CD4-positive, alpha-beta T cell treated with Interleukin-15 for 4 hours (primary cell): ENCODE measurements around the gene ARHGAP29.
"Not testable (repeated sequence)": the region's sequence is repeated elsewhere in the genome, so short reads cannot be mapped to it uniquely, and the experiment has no call there.

Experiments
- DNase-seq: peaks from one replicate; pipeline ENCODE4 v3.0.0-alpha.2; 2020; ENCODE audit warnings: low spot score

The ARHGAP29 gene

DNA sequence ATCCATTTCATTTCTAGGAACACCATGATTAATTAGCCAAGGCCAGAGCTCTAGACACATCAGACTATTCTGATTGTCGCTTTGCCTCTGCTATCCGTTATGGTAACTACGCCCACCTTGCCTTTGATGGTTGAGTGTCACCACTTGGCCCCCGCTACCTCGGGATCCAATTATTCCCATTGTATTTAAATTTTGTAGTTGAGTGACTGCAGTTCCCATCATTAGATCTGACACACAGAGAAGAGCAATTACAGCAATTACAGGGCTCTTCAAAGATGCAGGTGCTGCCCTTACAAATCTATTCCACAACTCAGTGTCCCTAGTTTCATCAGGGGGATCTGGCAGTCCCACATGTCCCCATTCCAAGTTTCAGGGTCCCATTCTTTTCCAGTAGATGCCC is 71.5 kb downstream of the ARHGAP29 start:
- no peak for DNase-seq

DNA sequence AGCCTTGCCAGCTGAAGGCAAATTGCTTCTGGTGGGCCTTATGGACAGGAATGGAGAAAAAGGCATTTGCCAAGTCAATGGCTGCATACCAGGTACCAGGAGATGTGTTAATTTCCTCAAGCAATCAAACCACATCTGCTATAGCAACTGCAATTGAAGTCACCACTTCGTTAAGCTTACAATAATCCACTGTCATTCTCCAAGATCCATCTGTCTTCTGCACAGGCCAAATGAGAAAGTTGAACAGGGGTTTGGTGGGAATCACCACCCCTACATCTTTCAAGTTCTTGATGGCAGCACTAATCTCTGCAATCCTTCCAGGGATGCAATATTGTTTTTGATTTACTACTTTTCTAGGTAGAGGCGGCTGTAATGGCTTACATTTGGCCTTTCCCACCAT is 72.5 kb downstream of the ARHGAP29 start:
- not testable (repeated sequence) for DNase-seq

DNA sequence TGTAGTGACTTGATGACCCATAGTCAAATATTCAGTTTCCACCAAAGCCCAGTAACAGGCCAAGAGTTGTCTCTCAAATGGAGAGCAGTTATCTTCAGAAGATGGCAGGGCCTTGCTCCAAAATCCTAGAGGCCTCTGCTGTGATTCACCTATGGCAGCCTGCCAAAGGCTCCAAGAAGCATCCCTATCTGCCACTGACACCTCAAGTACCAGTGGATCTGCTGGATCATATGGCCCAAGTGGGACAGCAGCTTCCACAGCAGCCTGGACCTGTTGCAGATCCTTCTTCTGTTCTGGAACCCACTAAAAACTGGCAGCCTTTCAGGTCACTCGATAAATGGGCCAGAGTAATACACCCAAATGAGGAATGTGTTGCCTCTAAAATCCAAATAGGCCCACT is 73.3 kb downstream of the ARHGAP29 start:
- not testable (repeated sequence) for DNase-seq

DNA sequence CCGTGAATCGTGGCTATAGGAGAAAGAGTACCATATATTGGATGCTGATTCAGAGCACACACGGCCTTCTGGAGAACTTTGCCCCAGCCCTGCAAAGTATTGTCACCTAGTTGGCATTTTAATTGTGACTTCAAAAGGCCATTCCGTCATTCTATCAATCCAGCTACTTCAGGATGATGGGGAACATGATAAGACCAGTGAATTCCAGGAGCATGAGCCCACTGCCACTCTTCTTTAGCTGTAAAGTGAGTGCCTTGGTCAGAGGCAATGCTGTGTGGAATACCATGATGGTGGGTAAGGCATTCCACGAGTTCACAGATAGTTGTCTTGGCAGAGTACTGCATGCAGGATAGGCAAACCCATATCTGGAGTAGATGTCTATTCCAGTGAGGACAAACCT is 74.1 kb downstream of the ARHGAP29 start:
- not testable (repeated sequence) for DNase-seq

DNA sequence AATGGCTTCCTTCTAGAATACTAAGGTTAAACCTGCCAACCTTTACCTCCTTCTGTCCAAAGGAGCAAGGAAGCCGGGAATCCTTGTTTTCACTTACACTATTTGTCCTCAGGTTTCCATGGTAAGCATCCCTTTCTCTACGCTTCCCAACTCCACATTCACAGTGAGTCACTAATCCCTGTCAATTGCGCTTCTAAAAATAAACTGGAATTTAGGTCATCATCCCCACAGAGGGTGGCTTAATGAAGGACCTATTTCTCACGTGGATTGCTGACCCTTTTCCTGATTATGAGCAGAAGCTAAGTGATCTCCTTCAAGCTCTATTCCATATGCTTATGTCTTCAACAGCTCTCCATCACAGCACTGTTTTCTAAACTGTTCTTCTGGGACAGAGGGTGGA is 76.6 kb downstream of the ARHGAP29 start:
- DNase-seq: no peak

DNA sequence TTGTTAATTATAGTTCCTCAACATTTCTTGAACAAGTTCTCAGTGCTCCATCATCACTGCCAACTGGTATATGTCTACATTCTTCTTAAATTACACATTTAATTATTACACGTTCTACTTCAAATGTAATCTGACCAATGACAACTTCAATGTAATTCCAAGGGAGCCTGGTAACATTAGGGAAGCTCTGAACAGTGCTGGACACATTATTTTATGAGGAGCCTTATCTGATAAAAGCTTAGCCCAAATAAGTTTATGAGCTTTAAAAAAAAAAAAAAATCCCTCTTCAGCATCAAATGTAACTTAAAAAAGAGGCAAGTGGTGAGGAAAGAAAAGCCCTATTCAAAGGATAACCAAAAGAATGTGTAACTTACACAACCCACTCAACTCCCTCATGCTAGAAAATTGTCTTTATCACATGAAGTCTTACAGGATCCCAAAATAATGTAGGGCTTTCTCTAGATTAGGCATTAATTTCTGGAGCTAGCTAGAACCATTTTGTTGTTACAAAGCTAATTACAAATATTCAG is 81.2 kb downstream of the ARHGAP29 start:
- DNase-seq: no peak

DNA sequence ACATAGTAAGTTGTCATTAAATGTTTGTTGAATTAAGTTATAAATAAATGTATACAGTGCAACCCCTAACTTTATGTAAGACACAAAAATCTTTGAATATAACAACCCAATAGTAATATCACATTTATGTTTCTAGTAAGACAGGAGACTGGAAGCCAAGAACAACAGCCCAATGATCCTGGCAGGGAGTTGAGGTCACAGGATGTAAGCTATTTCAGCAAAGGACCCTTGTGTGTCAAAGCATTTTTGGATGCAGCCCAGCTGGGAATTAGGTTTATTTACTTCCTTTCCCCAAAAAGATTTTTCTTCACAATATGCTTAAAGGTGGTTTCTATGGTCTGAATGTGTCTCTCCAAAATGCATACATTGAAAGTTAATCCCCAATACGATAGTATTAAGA is 82.4 kb downstream of the ARHGAP29 start:
- no peak for DNase-seq

DNA sequence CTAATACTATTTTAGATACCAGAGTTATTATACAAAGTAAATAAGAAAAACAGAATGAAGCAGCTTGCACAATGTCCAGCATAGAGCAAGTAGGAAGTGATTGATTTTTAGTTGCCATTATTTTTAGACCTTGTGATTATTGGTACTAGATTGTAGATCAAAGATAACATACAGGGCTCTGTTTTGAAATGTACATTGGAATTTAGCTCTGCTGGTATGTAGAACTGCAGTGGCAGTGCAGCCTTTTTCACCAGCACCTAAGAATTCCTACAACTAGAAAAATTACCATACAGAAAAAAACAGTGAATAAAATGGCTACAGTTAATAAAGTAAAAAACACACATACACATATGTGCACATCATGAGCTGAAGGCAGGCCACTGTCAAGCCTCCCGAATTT is 84.3 kb downstream of the ARHGAP29 start:
- no peak for DNase-seq

DNA sequence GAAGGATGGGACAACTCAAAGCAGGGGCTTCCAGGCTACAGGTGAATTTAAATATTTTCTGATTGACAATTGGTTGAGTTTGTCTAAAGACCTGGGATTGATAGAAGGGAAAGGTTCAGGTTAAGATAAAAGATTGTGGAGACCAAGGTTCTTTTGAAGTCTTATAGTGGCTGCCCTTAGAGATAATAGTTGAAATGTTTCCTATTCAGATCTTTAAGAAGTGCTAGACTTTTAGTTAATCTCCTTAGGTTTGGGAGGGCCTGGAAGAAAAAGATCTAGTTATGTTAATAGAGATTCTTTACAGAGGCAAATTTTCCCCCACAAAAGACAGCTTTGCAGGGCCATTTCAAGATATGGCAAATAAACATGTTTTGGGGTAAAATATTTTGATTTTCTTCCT is 88.2 kb downstream of the ARHGAP29 start:
- DNase-seq: not testable (repeated sequence)

DNA sequence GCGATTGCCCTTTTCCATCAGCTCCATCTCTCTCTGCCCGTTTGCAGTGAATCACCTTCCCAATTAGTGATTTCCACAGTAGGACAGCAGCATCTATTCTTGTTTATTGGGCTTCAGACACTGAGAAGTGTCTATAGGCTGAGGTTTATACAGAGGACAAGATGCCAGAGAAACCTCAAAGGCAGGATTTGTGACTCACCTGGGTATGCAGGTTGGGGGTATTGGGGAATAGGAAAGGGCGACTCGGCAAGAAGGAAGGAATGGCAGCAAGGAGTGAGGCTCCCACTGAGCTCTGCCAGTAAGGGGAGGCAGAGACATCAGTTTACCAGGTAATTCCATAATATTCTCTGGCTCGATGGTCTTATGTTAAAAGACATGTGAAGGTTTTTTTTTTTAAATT is 91.1 kb downstream of the ARHGAP29 start:
- DNase-seq: no peak

DNA sequence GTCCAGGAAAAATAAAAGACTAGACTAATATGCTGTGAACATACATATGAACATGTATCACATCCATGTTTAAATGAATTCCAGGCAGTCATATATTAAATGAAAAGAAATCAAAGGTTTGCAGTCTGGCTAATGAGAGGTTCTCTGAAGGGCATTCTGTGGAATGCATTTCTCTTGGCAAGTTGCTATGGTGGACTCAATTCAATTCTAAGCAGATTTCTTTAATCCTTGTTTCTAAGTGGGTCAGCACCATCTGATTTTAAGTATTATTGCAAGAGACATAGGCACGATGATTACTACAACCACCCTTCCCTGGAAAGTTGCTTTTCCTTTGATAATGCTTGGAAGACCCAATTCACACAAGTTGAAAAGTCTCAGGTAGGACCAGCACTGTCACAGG is 92.5 kb downstream of the ARHGAP29 start:
- no peak for DNase-seq

DNA sequence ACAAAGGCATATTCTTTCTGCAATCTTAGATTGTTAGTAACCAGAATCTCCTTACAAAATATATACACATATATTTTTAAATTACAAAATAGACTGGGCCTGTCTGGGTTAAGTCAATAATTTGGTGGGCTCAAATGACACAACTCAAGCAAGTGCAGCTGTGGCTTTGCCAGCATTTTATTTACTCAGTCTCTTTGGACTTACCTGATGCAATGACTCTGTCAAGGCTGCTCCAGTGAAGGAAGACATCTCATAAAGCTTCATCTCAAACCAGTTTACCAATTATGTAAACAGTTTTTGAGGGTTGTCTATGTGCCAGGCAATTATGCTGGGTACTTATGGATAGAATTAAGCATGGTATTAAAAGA is 93.6 kb downstream of the ARHGAP29 start:
- DNase-seq: no peak

DNA sequence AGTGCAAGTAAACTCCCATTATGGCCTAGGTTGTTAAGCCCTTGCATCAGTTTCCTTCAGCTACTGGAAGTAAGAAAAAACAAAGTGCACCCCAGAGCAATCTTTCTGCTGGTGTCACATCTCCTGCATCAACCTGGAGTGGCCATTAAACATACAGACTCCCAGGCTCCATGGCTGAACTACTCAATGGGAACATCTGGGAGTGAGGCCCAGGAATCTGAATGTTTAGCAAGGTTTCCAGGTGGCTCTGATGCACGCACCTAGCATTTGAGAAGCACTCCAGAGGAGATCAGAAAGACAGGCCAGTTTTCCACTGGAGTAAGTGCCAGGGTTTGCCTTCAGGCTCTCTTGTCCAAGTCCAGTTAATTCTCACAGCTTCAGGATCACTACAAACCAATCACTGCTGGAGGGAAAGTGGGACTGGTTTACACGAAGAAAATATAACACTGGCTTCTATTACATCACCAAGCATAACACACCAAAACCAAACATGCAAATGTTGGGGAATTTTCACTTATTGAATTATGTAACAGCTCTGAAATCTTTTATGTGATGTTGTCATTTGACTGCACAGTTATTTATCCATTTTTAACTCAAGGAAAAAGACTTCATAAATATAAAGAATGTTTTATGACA is 94.1 kb downstream of the ARHGAP29 start:
- no peak for DNase-seq

DNA sequence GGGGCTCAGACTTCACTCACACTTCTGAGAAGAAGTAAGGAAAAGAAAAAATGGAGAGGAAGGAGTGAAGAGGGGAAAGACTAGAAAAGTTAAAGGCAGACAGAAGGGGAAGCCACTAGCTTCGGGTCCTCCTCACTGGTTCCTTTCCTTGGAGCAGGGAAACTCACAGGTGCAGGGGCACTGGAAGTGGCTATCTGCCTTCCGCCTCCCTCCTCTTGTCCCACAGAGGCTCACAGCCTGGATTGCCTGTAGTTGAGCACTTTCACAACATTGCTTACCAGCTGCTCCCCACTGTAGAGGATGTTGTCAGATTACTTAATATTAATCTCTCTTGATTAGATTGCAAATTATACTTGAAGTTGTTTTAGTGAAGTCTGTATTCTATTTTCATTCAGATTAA is 94.8 kb downstream of the ARHGAP29 start:
- no peak for DNase-seq

DNA sequence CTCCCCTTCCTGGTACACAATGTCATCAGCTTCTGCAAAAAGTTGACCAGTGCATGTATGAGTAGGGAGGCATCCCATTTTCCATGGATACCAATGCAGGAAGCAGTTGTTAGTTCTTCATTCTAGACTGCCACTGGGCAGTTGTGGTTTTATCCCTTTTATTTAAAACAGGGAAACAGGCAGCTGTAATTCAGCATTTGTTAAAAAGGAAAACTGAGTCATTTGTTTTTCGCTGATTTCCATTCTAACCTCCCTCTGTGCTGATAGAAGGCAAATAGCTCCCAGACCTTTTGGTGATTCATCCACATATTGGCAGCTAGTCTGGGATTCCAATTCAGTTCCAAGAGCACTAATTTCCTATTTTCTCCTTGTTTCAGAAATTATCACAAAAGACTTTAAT is 95.4 kb downstream of the ARHGAP29 start:
- DNase-seq: no peak

DNA sequence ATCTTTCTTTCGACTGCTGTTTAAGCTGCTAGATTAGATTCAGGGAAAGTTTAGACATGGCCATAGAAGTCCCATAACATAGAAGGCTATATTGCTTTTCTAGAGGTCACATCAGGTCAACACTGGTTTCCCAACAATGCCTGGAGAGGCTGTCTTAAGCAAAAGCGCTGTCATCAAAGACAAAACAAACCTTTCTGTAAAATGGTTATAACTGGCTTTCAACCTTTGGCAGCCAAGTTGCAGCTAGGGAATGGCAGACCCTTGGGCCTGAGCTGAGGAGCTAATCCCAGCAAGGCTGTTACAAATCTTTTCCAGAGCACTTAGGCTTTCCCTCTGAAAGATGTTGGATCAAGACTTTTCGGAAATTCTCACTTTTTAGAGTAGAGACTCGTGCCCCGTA is 105.3 kb downstream of the ARHGAP29 start:
- no peak for DNase-seq

DNA sequence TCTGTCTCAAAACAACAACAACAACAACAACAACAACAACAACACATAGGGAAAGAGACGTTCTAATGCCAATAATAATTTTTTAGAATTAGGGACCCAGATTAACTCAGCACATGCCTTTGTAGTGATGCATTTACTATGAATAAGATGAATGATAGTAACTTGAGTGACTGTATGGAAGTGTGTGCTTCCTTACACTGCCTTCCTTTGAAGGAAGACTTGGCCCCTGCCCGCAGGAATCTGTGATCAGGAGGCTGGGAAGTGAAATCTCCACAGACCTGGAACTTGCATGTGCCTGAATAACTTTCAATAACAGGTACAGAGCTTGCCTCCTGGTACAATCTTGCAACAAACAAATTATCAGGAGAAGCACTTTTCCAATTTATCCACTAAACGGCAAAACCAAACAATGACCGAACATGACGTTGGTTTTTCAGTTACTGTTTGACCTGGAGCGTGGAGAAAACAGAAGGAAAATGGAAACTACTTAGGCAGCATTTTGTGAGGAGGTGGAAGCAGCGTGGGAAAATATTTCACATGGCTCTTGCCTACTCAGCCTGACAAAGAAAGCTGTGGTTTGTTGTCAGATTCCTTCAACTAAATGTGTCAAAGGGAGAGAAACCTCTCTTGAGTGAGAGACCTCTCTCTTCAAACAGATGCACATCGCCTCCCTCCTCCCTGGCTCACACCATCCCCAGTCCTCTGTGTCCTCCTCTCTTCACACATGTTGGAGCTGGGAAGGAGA is 106.4 kb downstream of the ARHGAP29 start:
- DNase-seq: no peak

DNA sequence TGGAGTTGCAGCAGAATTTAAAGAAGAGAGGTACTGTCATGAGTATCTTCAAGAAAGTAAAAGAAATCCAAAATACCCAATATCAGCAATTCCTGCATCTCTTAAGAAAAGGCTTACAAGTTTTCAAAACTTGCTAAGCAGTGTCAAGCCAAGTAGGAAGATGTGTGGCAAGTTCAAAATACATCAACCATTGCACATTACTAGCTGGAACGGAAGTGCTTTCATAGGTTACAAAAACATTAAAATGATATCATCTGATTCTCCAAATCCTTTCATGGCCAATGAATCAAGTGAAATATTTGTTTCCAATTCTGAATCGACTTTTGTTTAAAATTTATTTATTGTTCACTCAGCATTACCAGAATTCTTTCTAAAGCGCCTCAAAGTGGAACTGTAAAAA is 110.7 kb downstream of the ARHGAP29 start:
- no peak for DNase-seq

DNA sequence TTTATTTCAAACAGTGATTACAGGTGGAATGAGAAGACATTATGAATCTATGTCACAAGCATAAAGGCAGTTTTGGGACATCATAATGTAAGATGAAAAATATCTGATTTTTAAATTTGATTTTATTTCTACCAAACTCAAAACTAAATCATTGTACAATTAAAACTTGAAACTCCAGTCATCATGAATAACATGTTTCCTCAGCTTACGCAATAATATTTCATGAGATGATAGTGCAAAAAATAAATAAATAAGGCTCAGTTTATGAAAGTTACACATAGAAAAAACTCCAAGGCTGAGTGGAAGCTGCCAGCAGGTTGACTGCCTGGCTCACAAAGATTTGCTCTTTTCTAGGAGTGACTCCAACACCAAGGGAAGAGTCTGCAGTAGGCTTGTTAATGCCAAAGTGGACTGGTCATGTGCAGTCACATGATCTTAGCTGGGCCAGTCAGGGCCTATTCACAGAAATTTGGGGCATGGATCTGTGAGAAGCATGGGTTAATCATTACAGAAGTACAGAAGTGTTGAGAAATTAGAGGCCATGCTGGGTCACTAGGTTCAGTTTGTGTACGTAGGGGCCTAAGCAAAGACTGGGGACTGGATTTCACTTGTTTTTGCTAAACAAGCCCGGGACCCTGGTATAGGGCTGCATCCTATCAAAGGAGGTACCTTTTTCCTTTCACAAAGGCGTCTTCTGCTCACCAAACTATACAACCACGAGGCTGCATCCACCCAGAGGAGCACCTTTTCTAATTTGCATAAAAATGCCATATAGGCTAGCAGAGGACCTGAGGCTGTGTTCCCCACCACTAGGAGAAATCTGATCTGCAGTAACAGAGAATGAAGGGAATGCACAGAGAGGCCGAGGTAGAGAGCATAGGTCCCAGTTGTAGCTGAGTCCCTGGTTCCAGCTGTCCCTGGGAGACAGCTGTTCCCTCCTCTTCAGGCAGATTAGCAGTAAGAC is 111.6 kb downstream of the ARHGAP29 start:
- no peak for DNase-seq

DNA sequence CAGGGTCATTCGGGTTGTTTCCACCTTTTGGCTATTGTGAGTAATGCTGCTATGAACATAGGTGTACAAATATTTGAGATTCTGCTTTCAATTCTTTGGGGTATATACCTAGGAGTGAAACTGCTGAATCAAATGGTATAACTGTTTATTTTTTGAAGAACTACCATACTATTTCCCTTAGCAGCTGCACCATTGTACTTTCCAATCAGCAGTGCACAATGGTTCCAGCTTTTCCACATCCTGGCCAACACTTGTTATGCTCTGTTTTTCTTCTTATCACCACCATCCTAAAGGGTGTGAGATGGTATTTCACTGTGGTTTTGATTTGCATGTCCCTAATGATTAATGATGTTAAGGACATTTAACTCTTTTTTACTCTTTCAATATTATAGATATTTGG is 112.8 kb downstream of the ARHGAP29 start:
- DNase-seq: no peak

DNA sequence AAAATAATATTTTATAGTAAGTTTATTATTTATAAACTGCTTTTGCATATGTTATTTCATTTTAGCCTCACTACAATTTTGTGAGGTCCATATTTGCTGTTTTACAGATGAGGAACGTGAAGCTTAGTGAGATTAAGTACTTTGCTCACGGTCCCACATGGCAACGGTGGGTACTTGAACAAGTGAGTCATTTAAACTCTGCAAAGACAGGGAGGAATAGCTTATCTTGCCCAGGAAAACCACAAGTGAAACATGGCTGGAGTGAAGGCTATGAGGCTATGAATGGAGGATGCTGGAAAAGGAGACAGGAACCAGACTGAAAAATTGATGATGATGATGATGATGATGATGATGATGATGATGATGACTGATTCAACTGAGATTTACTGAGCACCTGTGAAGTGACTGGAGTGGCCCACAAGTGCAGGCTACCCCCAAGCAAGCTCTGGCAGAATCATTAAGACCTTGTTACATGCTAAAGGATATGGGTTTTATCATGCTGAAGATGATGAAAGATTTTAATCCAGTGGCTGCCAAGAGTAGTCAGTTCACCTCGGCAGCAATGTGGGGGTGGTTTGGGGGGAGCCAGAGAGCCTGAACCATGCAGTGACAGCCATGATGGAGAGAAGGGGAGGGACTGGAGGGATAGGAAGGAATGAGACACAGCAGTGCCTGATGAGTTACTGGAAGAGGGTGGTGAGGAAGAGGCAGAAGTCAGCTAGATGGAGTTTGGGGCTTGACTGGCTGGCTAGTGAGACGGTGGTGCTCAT is 115.0 kb downstream of the ARHGAP29 start:
- no peak for DNase-seq
